Osteoblast (primary cell): ENCODE results near the gene CC2D2B. TPM values are rescaled to one million over a fixed set of nuclear protein-coding genes. Genes with fewer than 3 reads are reported as not detected.

Experiments used
- DNase-seq: peaks from one replicate; pipeline ENCODE4 v3.0.0; 2011; ENCODE audit warnings: low spot score, mixed read lengths; ENCODE audit not compliant: insufficient read length; ENCODE audit errors: missing footprints
- H2AFZ ChIP-seq: 2 replicates; pipeline ENCODE4 v1.6.0; 2011; ENCODE audit warnings: mild to moderate bottlenecking, low read length
- H3K27ac ChIP-seq: 2 replicates; pipeline ENCODE4 v1.5.1; 2011; ENCODE audit warnings: mild to moderate bottlenecking, low read depth, low read length, moderate library complexity
- H3K27me3 ChIP-seq: 2 replicates; pipeline ENCODE4 v1.6.0; 2012; ENCODE audit warnings: mild to moderate bottlenecking, control low read depth, inconsistent platforms, low read length, moderate library complexity; ENCODE audit not compliant: insufficient read depth
- H3K36me3 ChIP-seq: 2 replicates; pipeline ENCODE4 v1.5.1; 2011; ENCODE audit warnings: mild to moderate bottlenecking, low read length, control low read depth, moderate library complexity; ENCODE audit not compliant: insufficient read depth
- H3K4me1 ChIP-seq: 2 replicates; pipeline ENCODE4 v1.5.1; 2011; ENCODE audit warnings: mild to moderate bottlenecking, low read length, control low read depth, moderate library complexity; ENCODE audit not compliant: insufficient read depth
- H3K4me2 ChIP-seq: 2 replicates; pipeline ENCODE4 v1.6.0; 2011; ENCODE audit warnings: mild to moderate bottlenecking, low read length; ENCODE audit not compliant: insufficient read depth
- H3K4me3 ChIP-seq: fragments of 200-600 bp; sonication (generic); 3 replicates; pipeline ENCODE4 v1.5.1; 2012; ENCODE audit warnings: mild to moderate bottlenecking, low read length, inconsistent platforms; ENCODE audit not compliant: insufficient read depth
- H3K79me2 ChIP-seq: 2 replicates; pipeline ENCODE4 v1.6.0; 2012; ENCODE audit warnings: mild to moderate bottlenecking, low read length, control low read depth, inconsistent platforms; ENCODE audit not compliant: insufficient read depth
- H3K9me3 ChIP-seq: 2 replicates; pipeline ENCODE4 v1.5.1; 2011; ENCODE audit warnings: low read depth, low read length, control low read depth
- H4K20me1 ChIP-seq: 2 replicates; pipeline ENCODE4 v1.6.0; 2012; ENCODE audit warnings: mild to moderate bottlenecking, low read length, control low read depth; ENCODE audit not compliant: insufficient read depth
- CTCF ChIP-seq: IDR thresholded peaks from 2 replicates; pipeline ENCODE4 v1.5.1; 2011; ENCODE audit warnings: mild to moderate bottlenecking, low read depth, low read length, moderate library complexity; ENCODE audit errors: extremely low read depth
- total RNA-seq: library from RNA; depleted of rRNA; stranded (reverse); fragments of >200 nt; gene quantifications from 2 replicates; pipeline ENCODE4 v1.2.3, GENCODE V29; 2012

CC2D2B gene
- total RNA-seq, 1 donor, result 0.36 TPM

GRCh38 chr10:96049340-96049739, 141.6 kb downstream of the CC2D2B start:
- Histone ChIP-seq H3K4me1 (peaks cover 8% of the 10 kb centered on the region), H3K4me3 (no peak overlapping the region), H3K36me3 (peaks cover 2% of the 10 kb centered on the region), H4K20me1 (peaks cover 16% of the 10 kb centered on the region), H3K27ac (no peak overlapping the region), H2AFZ (no peak overlapping the region), H3K4me2 (no peak overlapping the region), H3K27me3 (no peaks in the 10 kb centered on the region), H3K79me2 (peaks cover 82% of the 10 kb centered on the region), H3K9me3 (no peaks in the 10 kb centered on the region)
- DNase-seq, result no peak
- no peak for TF ChIP-seq CTCF

GRCh38 chr10:96053985-96054384, 146.2 kb downstream of the CC2D2B start:
- no peak overlapping the region for H3K27ac ChIP-seq
- H3K9me3 ChIP-seq, result no peaks in the 10 kb centered on the region
- no peak overlapping the region for H2AFZ ChIP-seq
- H4K20me1 ChIP-seq, result peaks cover 7% of the 10 kb centered on the region
- H3K36me3 ChIP-seq, result peaks cover 14% of the 10 kb centered on the region
- H3K4me1 ChIP-seq, result no peaks in the 10 kb centered on the region
- no peak for TF ChIP-seq CTCF
- no peak overlapping the region for H3K4me2 ChIP-seq
- H3K79me2 ChIP-seq, result peaks cover 40% of the 10 kb centered on the region
- DNase-seq, result no peak
- no peak overlapping the region for H3K4me3 ChIP-seq
- H3K27me3 ChIP-seq, result no peaks in the 10 kb centered on the region

DNA sequence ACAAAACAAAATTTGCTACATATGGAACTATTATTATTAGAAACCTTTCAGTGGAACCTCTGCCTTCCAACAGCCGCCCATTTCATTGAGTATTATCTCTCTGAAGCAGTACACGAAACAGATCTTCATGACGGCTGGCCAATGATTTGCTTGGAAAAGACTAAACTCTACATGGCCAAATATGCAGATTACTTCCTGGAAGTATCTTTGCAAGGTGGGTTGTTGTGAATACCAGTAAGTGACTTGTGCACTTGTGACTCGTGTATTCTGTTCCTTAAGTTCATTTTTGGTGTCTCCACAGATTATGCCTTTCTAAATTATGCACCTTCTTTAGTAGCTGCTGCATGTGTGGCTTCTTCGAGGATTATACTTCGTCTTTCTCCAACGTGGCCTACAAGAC, 149.0 kb downstream of the CC2D2B start:
- H3K4me1 ChIP-seq, result no peaks in the 10 kb centered on the region
- TF ChIP-seq CTCF, result no peak
- H3K36me3 ChIP-seq, result peaks cover 21% of the 10 kb centered on the region
- H3K4me3 ChIP-seq, result no peak overlapping the region
- no peak for DNase-seq
- peaks cover 7% of the 10 kb centered on the region for H4K20me1 ChIP-seq
- H3K79me2 ChIP-seq, result peaks cover 20% of the 10 kb centered on the region
- no peaks in the 10 kb centered on the region for H3K27me3 ChIP-seq
- no peak overlapping the region for H2AFZ ChIP-seq
- H3K9me3 ChIP-seq, result no peaks in the 10 kb centered on the region
- H3K4me2 ChIP-seq, result no peak overlapping the region
- no peak overlapping the region for H3K27ac ChIP-seq

GRCh38 chr10:96061232-96061631, 153.5 kb downstream of the CC2D2B start:
- Histone ChIP-seq H3K27ac (no peak overlapping the region), H2AFZ (no peak overlapping the region), H4K20me1 (no peaks in the 10 kb centered on the region), H3K4me1 (no peaks in the 10 kb centered on the region), H3K79me2 (no peaks in the 10 kb centered on the region), H3K4me3 (no peak overlapping the region), H3K27me3 (no peaks in the 10 kb centered on the region), H3K9me3 (no peaks in the 10 kb centered on the region), H3K4me2 (no peak overlapping the region), H3K36me3 (peaks cover 21% of the 10 kb centered on the region)
- DNase-seq, result peak; percentile 45
- TF ChIP-seq CTCF, result no peak
